H9 (cell line): ENCODE measurements around the gene CD247. TPM values are rescaled to one million over a fixed set of nuclear protein-coding genes. Genes with fewer than 3 reads are reported as not detected.

Source experiments
- DNase-seq: peaks from one replicate; pipeline ENCODE4 v3.0.0-alpha.2; 2017
- H2AFZ ChIP-seq: one replicate; pipeline ENCODE4 v1.6.1; 2013; ENCODE audit warnings: mild to moderate bottlenecking, low read length, control low read depth, moderate library complexity
- H2AK5ac ChIP-seq: 2 replicates; pipeline ENCODE4 v1.6.1; 2013; ENCODE audit warnings: low read length, control low read depth, mixed read lengths; ENCODE audit not compliant: insufficient read length
- H2BK120ac ChIP-seq: one replicate; pipeline ENCODE4 v1.6.1; 2013; ENCODE audit warnings: low read depth, mild to moderate bottlenecking, low read length, control low read depth, inconsistent platforms; ENCODE audit not compliant: poor library complexity, severe bottlenecking
- H2BK12ac ChIP-seq: 2 replicates; pipeline ENCODE4 v1.6.1; 2013; ENCODE audit warnings: low read length, control low read depth, mixed read lengths, low read depth; ENCODE audit not compliant: insufficient read length
- H2BK15ac ChIP-seq: 2 replicates; pipeline ENCODE4 v1.6.1; 2013; ENCODE audit warnings: low read depth, low read length, control low read depth
- H2BK20ac ChIP-seq: one replicate; pipeline ENCODE4 v1.6.1; 2013; ENCODE audit warnings: low read depth, mild to moderate bottlenecking, low read length, control low read depth, inconsistent platforms; ENCODE audit not compliant: poor library complexity, severe bottlenecking
- H2BK5ac ChIP-seq: 2 replicates; pipeline ENCODE4 v1.6.1; 2013; ENCODE audit warnings: low read length, control low read depth, mixed read lengths; ENCODE audit not compliant: insufficient read length
- H3K14ac ChIP-seq: 2 replicates; pipeline ENCODE4 v1.6.1; 2013; ENCODE audit warnings: low read length, control low read depth; ENCODE audit not compliant: insufficient read depth
- H3K18ac ChIP-seq: 2 replicates; pipeline ENCODE4 v1.6.1; 2013; ENCODE audit warnings: low read depth, mild to moderate bottlenecking, mixed read lengths, low read length, control low read depth; ENCODE audit not compliant: insufficient read length
- H3K23ac ChIP-seq: 2 replicates; pipeline ENCODE4 v1.6.1; 2013; ENCODE audit warnings: low read length, control low read depth, mixed read lengths, low read depth; ENCODE audit not compliant: insufficient read length
- H3K23me2 ChIP-seq: 2 replicates; pipeline ENCODE4 v1.6.1; 2013; ENCODE audit warnings: low read depth, mild to moderate bottlenecking, mixed read lengths, low read length, control low read depth; ENCODE audit not compliant: insufficient read length, poor library complexity, severe bottlenecking
- H3K27ac ChIP-seq: 2 replicates; pipeline ENCODE4 v1.5.1; 2013; ENCODE audit warnings: low read length, control low read depth, mixed read lengths, low read depth; ENCODE audit not compliant: insufficient read length
- H3K27me3 ChIP-seq: 2 replicates; pipeline ENCODE4 v1.6.1; 2013; ENCODE audit warnings: low read length, control low read depth, inconsistent platforms; ENCODE audit not compliant: insufficient read depth
- H3K4ac ChIP-seq: 2 replicates; pipeline ENCODE4 v1.6.1; 2013; ENCODE audit warnings: low read depth, mild to moderate bottlenecking, control low read depth, inconsistent platforms, low read length, moderate library complexity
- H3K4me1 ChIP-seq: 2 replicates; pipeline ENCODE4 v1.6.1; 2013; ENCODE audit warnings: low read length, control low read depth, inconsistent platforms; ENCODE audit not compliant: insufficient read depth
- H3K4me2 ChIP-seq: 2 replicates; pipeline ENCODE4 v1.6.1; 2013; ENCODE audit warnings: low read length, control low read depth, mixed read lengths; ENCODE audit not compliant: insufficient read length, insufficient read depth
- H3K56ac ChIP-seq: 2 replicates; pipeline ENCODE4 v1.6.1; 2013; ENCODE audit warnings: low read depth, mild to moderate bottlenecking, mixed read lengths, low read length, control low read depth; ENCODE audit not compliant: insufficient read length
- H3K79me1 ChIP-seq: 2 replicates; pipeline ENCODE4 v1.6.1; 2013; ENCODE audit warnings: low read depth, mild to moderate bottlenecking, moderate library complexity, low read length, control low read depth, inconsistent platforms; ENCODE audit not compliant: insufficient read depth, poor library complexity, severe bottlenecking
- H3K79me2 ChIP-seq: 2 replicates; pipeline ENCODE4 v1.6.1; 2013; ENCODE audit warnings: low read length, control low read depth, inconsistent platforms; ENCODE audit not compliant: insufficient read depth
- H3K9ac ChIP-seq: 2 replicates; pipeline ENCODE4 v1.6.1; 2013; ENCODE audit warnings: low read length, control low read depth, mixed read lengths; ENCODE audit not compliant: insufficient read length; ENCODE audit errors: extremely low read depth
- H3K9me3 ChIP-seq: one replicate; pipeline ENCODE4 v1.6.1; 2013; ENCODE audit warnings: low read depth, low read length, inconsistent platforms; ENCODE audit not compliant: control insufficient read depth
- H3T11ph ChIP-seq: one replicate; pipeline ENCODE4 v1.6.1; 2013; ENCODE audit warnings: mild to moderate bottlenecking, low read length, control low read depth, inconsistent platforms
- H4K20me1 ChIP-seq: one replicate; pipeline ENCODE4 v1.6.1; 2013; ENCODE audit not compliant: control insufficient read depth, insufficient read length, insufficient read depth
- H4K5ac ChIP-seq: 2 replicates; pipeline ENCODE4 v1.6.1; 2013; ENCODE audit warnings: low read depth, mild to moderate bottlenecking, mixed read lengths, low read length, control low read depth; ENCODE audit not compliant: insufficient read length
- H4K8ac ChIP-seq: replicated peaks from 2 replicates; pipeline ENCODE4 v1.6.1; 2013; ENCODE audit warnings: low read length, control low read depth, mixed read lengths, low read depth; ENCODE audit not compliant: insufficient read length
- H4K91ac ChIP-seq: 2 replicates; pipeline ENCODE4 v1.6.1; 2013; ENCODE audit warnings: low read depth, mild to moderate bottlenecking, moderate library complexity, mixed read lengths, low read length, control low read depth; ENCODE audit not compliant: insufficient read length
- H3K27ac Mint-ChIP-seq, 3 experiments: 2 replicates in 2 of 3; 3 replicates in 1 of 3; pipeline ENCODE4 v1.8.0; 2020 to 2021; ENCODE audit warnings: mixed read lengths in 3 of 3, mild to moderate bottlenecking in 1 of 3, moderate library complexity in 1 of 3
- H3K27me3 Mint-ChIP-seq: 2 replicates; pipeline ENCODE4 v1.8.0; 2021; ENCODE audit warnings: low read depth, mild to moderate bottlenecking, moderate library complexity, mixed read lengths
- H3K36me3 Mint-ChIP-seq, 3 experiments: 2 replicates in 2 of 3; 3 replicates in 1 of 3; pipeline ENCODE4 v1.8.0; 2020 to 2021; ENCODE audit warnings: low read depth in 3 of 3, mixed read lengths in 3 of 3; ENCODE audit not compliant: insufficient read depth in 1 of 3
- H3K4me1 Mint-ChIP-seq, 2 experiments: 2 replicates each; pipeline ENCODE4 v1.8.0; 2020; ENCODE audit warnings: mixed read lengths in 2 of 2
- H3K4me3 Mint-ChIP-seq, 2 experiments: 2 replicates in 1 of 2; 3 replicates in 1 of 2; pipeline ENCODE4 v1.8.0; 2020 to 2021; ENCODE audit warnings: mild to moderate bottlenecking in 2 of 2, mixed read lengths in 2 of 2, moderate library complexity in 1 of 2
- H3K9me3 Mint-ChIP-seq, 2 experiments: 2 replicates in 1 of 2; 3 replicates in 1 of 2; pipeline ENCODE4 v1.8.0; 2020; ENCODE audit warnings: mild to moderate bottlenecking in 2 of 2, mixed read lengths in 2 of 2, moderate library complexity in 1 of 2
- CTCF ChIP-seq: fragments of 200-600 bp; sonication (generic); conservative IDR thresholded peaks from 3 replicates; pipeline ENCODE4 v1.8.0; 2021; ENCODE audit warnings: antibody characterized with exemption, mild to moderate bottlenecking
- WGBS: extraction: QIAGEN DNeasy Blood & Tissue Kit; methylation state at CpG from one replicate; pipeline ENCODE4 v1.1.7; 2013; ENCODE audit warnings: missing lambda C conversion rate, low lambda C conversion rate, mixed read lengths; ENCODE audit not compliant: insufficient read length; ENCODE audit errors: extremely low coverage; 5-methylcytosine and 5-hydroxymethylcytosine counted together
- total RNA-seq: library from RNA; stranded (reverse); gene quantifications from 2 replicates; pipeline ENCODE4 v1.2.1, GENCODE V29; 2021

CD247 gene
- total RNA-seq, 1 experiment from 2014 or later, result 1.2 TPM

GRCh38 chr1:167491586-167492461 lies 26.5 kb downstream of the CD247 start:
- Histone ChIP-seq H3T11ph (no peak overlapping the region), H2BK120ac (no peak overlapping the region), H3K27ac (no peak overlapping the region), H3K9ac (no peak overlapping the region), H4K20me1 (no peaks in the 10 kb centered on the region), H4K91ac (no peak overlapping the region), H4K5ac (no peak overlapping the region), H3K14ac (no peak overlapping the region), H3K79me2 (no peaks in the 10 kb centered on the region), H2AFZ (no peak overlapping the region), H4K8ac (no peak overlapping the region), H2BK5ac (no peak overlapping the region), H3K56ac (no peak overlapping the region), H3K4ac (no peak overlapping the region), H3K23ac (no peak overlapping the region), H2BK20ac (no peak overlapping the region), H2AK5ac (no peak overlapping the region), H3K4me1 (no peaks in the 10 kb centered on the region; the same call in 1 of the 2 replicates), H3K79me1 (no peaks in the 10 kb centered on the region), H3K9me3 (no peaks in the 10 kb centered on the region), H2BK15ac (no peak overlapping the region), H3K4me2 (no peak overlapping the region), H2BK12ac (no peak overlapping the region), H3K23me2 (no peaks in the 10 kb centered on the region), H3K18ac (no peak overlapping the region), H3K27me3 (no peaks in the 10 kb centered on the region)
- H3K27ac Mint-ChIP-seq, result peak overlapping the region in 1 of 3 experiments; percentile 38; a peak in 1 of 7 replicates
- TF ChIP-seq CTCF, result no peak; the same call in 2 of the 3 replicates
- peaks cover 35 to 41% of the 10 kb centered on the region in 2 experiments for H3K4me1 Mint-ChIP-seq
- peaks cover 0 to 6% of the 10 kb centered on the region in 2 experiments; a peak in 1 of 5 replicates for H3K9me3 Mint-ChIP-seq
- DNase-seq, result no peak
- peaks cover 22% of the 10 kb centered on the region for H3K27me3 Mint-ChIP-seq
- no peaks in the 10 kb centered on the region for H3K36me3 Mint-ChIP-seq
- H3K4me3 Mint-ChIP-seq, result peak overlapping the region in 1 of 2 experiments; percentile 37; a peak in 1 of 5 replicates
- no CpG with 5 or more reads among the region's 12 CpGs for WGBS
